Esophagus mucosa (tissue), 1 donor: ENCODE measurements around the gene PARP3. TPM values are rescaled to one million over a fixed set of nuclear protein-coding genes. Genes with fewer than 3 reads are reported as not detected.

Source experiments
- ATAC-seq: fragments of 200-7000 bp; cut with Tn5 transposase; one replicate; pipeline ENCODE4 v1.9.1; 2020
- total RNA-seq: library from RNA; stranded (reverse); gene quantifications from one replicate; pipeline ENCODE4 v1.2.4, GENCODE V29; 2023
- donor health status: DM: yes; HTN: yes; CAD: no.

PARP3 gene
- total RNA-seq, 1 donor from 2014 or later, result 5.7 TPM

DNA sequence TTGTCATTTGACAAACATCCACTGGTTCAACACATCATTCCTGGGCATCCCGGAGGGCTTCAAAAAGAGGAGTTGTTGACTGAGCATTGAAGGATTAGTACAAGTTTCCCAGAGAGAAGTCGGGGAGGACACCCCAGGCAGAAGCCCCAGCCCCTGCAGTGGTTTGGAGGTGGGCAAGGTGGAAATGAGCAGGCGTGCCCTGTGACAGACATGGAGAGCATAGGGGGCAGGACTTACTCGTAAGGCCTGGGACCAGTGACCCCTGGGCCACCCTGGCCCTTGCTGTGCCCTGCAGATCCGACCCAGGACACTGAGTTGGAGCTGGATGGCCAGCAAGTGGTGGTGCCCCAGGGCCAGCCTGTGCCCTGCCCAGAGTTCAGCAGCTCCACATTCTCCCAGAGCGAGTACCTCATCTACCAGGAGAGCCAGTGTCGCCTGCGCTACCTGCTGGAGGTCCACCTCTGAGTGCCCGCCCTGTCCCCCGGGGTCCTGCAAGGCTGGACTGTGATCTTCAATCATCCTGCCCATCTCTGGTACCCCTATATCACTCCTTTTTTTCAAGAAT is 5.9 kb downstream of the PARP3 start:
- no peak for ATAC-seq

DNA sequence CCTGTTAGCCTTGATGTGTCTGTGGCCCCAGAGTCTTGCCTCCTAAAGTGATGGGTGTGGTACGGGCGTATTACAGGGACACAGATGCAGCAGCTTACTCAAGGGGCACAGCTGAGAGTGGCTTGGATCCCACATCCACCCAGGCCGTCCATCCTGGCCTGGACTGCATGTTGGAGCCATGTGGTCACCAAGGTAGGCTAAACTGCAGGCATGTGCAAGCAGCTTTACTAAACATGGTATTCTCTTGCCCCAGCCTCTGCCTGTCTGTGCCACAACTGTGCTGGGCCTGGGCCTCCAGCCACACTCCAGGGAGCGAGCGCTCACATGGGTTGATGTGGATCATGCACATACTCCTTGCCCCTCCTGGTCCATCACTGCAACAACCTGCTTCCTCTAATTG is 7.0 kb downstream of the PARP3 start:
- no peak for ATAC-seq

DNA sequence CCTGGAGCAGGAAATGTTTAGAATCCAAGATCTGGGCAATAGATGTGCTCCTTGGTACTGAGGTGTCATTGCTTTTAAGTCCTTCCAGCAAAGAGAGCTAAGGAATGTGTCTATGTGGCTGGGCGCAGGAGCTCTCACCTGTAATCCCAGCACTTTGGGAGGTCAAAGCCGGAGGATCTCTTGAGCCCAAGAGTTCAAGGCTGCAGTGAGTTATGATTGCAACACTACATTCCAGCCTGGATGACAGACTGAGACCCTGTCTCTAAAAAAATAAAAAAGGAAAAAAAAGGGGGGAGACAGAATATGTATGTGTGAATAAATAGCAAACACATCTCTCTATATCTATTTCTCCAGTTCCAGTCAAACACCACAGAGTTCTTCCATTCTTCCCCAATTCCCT is 8.7 kb downstream of the PARP3 start:
- no peak for ATAC-seq

DNA sequence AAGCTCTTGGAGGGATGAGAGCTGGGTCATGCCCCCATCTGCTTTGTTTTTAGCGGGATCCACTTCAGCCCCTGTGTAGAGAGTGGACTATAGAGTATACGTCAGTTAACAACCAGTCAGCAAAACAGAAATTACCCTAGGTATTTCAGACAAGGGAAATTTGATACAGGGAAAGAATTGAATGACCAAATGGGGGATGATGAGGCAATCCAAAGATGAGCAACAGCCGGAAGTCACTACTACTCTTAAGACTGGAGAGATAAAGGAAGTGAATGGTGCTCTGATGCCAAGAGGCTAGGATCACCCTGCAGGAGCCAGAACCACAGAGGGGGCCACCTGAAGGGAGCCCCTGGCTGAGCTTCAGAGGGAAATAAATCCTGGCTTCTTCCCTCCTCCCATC is 11.3 kb downstream of the PARP3 start:
- ATAC-seq, result no peak

DNA sequence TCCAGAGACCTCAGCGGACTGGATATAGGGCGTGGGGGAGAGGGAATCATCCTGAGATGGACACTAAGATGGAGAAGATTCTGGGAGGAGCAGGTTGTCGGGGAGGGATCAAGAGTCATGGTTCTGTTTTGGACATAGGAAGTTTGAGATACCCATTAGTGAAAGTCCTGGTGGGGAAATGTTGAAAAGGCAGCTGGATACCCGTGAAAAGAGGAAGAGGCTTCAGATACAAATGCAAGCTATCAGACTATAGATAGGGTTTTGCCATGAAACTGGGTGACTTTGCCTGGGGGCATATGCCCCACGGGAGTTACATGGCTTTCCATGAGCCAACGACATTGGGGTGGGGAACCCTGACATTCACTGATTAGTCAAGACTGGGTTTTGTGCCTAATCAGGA is 11.9 kb downstream of the PARP3 start:
- ATAC-seq, result no peak

DNA sequence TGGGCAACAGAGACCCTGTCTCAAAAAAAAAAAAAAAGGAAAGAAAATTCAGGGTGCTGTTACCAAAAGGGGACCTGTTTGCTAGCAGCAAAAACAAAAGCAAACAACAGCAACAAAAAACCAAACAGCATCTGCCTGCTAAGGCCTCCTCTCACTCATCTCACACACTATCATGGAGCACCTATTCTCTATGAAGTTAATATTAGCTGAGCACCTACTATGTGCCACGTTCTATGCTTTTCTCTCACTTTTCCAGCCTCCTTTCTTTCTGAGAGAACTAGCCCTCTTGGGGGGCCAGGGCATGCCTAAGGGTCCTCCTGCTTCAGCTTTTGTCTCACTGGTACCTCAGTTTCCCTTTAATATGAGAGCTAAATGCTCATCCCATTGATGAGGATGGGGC is 12.6 kb downstream of the PARP3 start:
- no peak for ATAC-seq

DNA sequence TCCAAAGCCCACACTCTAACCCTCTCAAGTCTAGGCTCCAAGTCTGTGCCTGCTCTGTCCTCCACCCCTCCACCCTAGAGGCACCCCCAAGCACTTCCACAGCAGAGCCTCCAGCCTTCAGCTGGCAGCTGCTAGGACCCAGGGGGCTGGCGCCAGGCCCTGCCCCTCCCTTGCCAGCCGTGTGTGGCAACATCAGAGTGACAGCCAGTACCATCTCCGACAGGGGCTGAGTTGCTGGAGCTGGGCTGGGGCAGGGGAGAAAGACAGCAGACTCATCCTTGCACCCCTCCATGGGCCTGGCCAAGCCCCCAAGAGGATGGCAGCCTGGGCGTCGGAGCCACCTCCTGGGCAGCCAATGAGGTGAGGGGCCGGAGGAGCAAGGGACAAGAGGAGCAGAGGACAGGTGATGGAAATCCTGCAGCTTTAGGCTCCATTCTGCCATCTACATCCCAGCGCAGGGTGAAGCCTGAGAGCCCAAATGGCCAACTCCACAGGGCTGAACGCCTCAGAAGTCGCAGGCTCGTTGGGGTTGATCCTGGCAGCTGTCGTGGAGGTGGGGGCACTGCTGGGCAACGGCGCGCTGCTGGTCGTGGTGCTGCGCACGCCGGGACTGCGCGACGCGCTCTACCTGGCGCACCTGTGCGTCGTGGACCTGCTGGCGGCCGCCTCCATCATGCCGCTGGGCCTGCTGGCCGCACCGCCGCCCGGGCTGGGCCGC is 13.2 kb downstream of the PARP3 start, which contains the start of gene GPR62:
Gene GPR62, plus strand, starts transcription at position 207 of the 718 bp plus-strand sequence. Its CDS starts 272 bp downstream, at position 479.
- peak; percentile 23 for ATAC-seq

DNA sequence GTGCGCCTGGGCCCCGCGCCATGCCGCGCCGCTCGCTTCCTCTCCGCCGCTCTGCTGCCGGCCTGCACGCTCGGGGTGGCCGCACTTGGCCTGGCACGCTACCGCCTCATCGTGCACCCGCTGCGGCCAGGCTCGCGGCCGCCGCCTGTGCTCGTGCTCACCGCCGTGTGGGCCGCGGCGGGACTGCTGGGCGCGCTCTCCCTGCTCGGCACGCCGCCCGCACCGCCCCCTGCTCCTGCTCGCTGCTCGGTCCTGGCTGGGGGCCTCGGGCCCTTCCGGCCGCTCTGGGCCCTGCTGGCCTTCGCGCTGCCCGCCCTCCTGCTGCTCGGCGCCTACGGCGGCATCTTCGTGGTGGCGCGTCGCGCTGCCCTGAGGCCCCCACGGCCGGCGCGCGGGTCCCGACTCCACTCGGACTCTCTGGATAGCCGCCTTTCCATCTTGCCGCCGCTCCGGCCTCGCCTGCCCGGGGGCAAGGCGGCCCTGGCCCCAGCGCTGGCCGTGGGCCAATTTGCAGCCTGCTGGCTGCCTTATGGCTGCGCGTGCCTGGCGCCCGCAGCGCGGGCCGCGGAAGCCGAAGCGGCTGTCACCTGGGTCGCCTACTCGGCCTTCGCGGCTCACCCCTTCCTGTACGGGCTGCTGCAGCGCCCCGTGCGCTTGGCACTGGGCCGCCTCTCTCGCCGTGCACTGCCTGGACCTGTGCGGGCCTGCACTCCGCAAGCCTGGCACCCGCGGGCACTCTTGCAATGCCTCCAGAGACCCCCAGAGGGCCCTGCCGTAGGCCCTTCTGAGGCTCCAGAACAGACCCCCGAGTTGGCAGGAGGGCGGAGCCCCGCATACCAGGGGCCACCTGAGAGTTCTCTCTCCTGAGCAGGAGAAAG is 14.0 kb downstream of the PARP3 start:
- peak; percentile 85 for ATAC-seq

DNA sequence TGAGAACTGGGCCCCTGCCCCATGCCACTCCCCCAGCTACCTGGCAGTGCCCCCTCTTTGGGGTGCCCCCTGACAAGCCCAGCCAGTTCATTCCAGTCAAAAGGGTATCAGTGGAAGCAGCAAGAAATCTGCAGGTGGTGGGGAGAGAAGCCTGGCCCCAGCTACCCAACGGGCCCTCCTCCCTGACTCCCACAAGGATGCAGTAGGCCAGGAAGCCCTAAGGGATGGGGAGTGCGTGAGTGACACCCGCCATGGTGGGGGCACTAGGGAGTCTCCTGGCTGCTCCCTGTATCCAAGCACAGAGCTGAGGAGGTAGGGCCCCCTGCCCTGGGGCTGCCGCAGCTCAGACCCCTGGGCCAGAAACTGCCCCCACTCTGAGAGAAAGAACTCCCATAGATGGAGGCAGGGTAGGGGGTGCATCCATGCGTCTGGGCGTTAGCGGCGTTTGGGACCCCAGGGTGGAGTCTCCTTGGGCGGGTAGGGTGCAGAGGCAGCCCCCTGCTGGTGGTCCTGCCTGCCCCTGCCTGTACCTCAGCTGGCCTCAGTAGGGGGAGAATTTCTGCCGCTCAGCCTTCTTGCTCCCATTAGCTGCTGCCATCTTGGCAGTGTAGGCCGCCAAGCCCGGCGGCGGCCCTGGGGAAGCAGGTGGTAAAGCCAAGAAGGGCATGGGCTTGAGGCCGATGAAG is 15.5 kb downstream of the PARP3 start:
- ATAC-seq, result no peak

DNA sequence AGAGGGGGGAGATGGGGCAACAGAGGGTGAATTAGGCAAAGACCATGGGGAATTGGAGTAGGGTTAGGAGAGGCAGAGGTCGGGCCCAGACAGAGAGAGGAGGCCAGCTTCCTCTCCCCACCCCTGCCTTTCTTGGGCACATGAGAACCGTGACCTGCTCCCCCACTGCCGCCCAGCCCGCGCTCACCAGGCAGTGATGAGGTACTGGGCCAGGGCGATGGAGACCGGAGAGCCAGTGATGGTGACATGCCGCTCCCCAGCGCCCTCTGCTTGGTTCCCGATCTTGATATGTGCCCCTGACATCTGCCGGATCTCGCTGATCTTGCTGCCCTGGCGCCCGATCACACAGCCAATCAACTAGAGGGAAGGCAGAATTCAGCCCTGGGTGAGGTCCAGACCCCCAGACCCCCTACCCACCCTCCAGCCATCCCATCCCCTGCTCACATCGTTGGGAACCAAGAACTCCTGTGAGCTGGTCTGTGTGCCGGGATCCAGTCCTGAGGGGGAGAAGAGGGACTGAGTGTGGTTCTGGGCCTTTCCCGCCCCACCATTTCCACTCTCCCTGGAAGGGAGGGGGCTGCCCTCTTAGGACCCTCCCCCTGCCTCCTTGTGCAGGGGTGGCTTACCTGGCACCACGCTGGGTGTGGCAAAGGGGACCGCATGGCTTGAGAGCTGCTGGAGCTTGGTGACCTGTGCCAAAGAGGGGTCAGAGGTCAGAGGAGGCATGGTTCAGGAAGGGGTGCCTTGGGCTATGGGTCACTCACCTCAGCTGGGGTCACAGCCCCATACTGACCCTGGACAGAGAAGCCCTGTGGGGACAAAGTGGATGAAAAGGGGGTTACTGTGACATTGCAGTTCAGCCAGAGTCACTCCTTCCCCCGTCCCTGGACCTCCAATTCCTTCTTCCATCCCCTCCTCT is 16.7 kb downstream of the PARP3 start:
- no peak for ATAC-seq

DNA sequence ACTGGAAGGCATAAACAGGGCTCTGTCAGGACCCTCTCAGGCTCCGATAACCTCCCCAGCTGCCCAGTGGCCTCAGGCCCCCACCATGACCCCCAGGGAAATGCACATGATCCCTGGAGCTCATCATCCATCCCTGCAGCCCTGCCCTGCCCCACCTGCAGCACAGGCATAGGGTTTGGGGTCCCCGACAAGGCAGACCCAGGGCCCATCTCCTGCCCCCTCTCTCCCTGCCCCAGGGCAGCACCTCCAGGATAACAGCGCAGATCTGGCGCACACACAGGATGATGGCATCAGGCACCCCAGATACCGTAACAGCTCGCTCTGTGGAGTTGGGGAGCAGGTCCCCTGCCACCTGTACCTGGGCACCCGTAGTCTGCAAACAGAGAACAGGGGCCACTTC is 17.5 kb downstream of the PARP3 start:
- no peak for ATAC-seq

DNA sequence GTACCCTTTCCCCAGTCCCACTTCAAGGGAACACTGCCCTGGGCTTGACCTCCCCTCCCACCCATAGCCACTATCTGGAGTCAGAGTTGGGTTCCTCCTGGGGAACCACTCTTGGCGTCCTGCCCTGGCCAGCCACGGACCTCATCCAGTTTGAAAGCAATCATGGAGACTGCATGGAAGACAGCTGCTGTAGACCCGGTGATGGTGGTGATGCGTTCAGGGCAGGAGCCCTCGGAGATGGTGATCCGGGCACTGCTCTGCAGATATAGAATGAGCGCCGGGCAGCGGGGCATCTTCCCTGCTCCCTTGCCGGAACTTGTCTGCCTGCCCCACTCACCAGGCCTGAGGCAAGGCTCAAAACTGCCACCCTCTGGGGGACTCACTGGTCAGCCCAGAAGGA is 18.2 kb downstream of the PARP3 start:
- ATAC-seq, result no peak

DNA sequence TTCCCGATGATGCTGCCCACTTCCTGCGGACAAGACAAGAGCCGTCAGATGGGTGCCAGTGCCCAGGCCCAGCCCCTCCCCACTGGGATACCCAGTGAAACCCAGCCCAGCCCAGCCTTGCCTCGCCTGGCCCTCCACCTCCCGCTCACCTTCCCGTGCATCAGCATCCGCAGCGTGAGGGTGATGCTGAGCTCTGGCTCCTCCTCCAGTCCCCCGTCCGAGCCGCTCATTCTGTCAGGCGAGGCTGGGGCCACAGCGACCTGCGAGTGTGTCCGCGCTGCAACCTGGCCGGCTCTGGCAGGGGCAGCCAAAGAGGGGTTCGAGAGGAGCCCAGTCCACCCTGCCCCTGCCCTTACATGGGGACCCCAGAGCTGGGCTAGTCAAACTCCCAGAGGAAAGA is 18.8 kb downstream of the PARP3 start:
- no peak for ATAC-seq

DNA sequence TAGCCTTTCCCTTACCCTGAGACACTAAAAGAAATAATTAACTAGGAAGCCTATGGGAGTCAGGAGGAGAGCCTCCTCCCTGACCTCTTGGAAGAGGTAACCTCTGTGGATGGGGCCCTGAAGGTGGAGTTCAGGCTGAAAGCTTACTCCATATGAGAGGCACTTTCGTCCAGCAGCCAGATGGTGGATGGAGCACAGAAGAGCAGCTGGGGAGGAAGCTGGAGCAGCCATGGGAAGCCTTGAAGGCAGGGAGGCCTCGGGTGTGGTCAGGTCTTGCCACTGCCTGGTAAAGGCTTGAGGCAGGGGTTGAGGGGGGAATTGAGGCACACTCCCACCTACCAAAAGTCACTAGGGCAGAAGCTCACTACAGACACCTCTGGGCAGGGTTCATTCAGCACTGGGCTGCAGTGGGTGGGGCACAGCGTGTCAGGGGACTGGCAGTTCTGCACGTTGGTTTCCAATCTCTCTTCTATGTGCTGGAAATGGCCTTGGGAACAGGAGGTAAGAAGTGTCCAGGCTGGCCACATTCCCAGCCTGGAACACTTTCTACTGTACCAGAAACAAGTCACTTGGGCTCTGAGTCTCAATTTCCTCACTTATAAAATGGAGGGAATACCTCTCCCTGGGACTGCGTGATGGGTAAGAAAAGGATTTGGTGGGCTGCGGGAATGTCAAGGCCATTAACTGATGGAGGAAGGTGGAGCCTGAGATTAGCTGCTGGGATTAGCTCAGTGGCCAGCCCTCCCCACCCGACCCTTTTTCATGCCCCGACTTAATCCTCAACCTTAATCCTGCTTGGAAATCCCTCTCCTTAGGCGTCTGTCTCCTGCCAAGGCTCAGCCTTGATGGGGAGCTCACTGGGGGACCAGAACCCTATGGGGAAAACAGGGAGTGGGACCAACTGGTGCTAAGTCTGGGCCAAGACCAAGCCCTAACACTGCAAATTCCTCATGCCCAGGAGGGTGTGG is 19.7 kb downstream of the PARP3 start:
- ATAC-seq, result no peak

DNA sequence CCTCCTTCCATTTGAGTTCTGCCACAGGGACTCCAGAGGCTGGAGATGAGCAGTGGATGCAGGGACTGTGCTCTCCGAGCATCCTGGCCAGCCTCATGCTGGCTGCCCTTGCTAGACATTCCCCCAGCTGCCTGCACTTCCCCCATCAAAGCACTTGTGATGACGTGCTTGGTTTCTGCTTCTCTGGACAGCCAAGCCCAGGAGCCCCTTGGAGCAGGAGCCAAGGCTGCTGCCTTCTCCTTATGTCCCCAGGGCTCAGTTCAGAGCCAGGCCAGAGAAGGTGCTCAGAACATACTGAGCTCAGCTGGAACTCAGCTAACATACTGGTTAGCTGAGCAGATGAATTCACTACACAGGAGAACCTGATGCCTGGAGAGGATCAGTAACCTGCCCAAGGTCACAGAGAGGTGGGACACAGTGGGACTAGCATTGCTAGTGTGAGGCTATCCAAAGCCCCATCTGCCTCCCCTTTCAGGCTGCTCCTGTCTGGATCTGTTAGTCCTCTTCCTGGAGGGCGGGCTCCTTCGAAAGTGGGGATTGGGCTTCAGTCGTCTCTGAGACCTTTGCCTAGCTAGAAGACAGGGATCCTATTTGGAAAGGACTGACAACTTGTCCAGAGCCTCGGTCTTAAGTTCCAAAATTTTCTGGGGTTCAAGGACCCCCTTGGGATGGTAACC is 20.8 kb downstream of the PARP3 start:
- ATAC-seq, result no peak

DNA sequence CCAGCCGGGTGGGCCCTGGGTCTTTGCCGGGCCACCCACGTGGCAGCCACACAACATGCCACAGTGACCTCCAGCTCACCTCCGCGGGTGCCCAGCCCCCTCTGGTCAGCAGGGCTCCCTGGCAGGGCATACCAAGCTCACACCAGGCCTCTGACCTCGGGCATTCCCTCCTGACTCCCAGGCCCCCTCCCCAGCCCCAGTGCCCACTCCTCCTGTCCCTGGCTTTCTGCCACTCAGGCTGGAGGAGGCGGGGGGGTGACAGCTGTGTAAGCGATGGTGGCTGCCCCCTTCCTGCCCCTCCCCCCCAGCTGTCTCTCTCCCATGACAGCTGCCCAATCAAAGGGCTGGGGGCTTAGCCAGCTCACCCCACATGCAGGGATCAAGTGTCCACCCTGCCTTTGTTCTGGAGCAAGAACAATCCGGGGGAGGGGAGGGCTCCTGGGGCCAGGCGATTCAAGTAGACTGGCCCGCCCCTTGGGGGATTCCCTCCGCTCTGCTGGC is 21.8 kb downstream of the PARP3 start:
- ATAC-seq, result no peak

DNA sequence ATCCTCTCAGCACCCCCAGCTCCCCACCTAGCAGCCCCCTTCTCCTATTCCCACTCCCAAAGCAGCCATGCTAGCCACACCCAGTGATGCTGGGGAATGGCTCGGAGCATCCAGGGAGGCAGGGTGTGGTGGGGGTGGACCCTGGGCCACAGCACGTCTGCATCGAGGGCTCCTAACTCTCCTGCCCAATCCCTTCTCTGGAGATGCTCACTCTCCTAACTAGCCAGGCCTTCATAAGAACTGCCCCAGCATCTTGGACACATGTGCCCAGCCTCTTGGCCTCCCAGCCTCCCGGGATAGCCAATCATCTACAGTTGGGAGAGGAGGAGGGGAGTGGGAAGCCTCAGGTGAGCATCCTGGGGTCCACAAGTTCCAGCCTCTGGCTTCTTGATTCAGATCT is 22.4 kb downstream of the PARP3 start:
- no peak for ATAC-seq

DNA sequence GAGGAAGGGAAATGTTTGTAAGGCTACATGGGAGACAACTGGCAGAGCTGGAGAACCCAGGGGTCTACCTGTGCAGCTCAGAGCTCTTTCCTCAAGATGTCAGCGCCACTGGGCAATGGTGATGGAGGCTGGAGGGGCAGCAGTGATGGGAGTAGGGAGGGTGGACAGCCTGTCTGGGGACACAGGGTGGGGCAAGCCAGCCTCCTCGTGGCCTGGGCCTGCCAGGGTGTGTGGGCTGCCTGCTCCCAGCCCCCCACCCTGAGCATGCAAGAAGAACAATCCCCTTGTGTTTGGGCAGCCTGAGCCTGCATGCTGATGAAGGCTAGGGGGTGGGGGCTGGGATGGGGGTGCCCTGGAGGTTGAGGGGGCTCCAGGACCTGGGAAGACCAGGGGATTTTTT is 23.9 kb downstream of the PARP3 start:
- ATAC-seq, result no peak

DNA sequence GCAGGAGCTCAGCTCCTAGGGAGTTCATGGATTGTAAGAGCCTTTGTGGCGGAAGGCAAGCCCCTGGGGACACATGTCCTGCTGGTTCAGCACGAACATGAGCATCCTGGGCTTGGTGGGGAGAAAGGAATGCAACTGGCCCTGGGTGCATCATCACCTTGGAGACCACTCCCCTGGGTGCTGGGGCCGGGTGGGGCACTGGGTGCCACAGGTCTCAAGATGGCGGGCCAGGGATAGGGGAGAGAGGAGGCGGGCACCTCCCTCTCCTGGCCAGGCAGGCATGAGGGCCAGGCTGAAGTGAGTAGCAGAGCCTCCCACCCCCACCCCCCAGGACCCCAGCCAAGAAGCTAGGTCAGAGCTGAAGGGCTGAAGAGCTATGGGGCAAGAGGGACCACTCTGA is 24.3 kb downstream of the PARP3 start:
- ATAC-seq, result no peak

DNA sequence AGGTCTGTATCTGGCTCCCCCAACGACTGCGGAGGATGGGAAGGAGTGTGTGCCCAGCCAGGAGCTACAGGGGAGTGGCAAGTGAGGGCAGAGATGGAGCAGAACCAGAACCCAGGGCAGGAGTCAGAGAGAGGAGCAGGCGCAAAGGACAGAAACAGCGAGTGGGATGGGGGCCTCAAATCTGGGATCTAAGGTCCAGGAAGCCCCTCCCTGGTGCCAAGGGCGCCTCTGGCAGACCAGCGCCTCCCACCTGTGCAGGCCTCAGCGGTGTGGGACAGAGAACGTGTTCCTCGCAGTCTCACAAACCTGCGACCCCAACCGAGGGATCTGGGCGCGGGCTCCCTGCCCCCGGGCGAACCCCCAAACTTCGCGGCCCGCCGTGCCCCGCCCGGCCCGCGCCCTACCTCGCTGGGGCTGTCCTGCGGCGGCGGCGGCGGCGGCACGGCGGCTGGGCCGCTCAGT is 24.8 kb downstream of the PARP3 start:
- ATAC-seq, result peak; percentile 45
